ENCODE results near the gene TRIM63. TPM values are rescaled to one million over a fixed set of nuclear protein-coding genes. Genes with fewer than 3 reads are reported as not detected.

Gene TRIM63
- total and polyA plus RNA-seq, 9 of the 15 experiments (the other 6 are each of a cell fraction or from before 2014, with no cell fraction given), result 0.08 to 0.57 (median 0.36) TPM

- BruUV-seq (replicated peaks), result no TSS peak
- Histone ChIP-seq H3K27ac (ENCODE audit: extremely low read depth, low read depth, low read length) (no peak overlapping the region), H3K9me1 (ENCODE audit: control insufficient read depth, insufficient read depth, low read length) (no peaks in the 10 kb centered on the region), H2AFZ (ENCODE audit: low read depth, low read length) (no peak overlapping the region), H3K4me1 (replicated peaks in 1 of 2; ENCODE audit: control insufficient read depth in 2 of 2, insufficient read depth in 2 of 2, low read length in 2 of 2) (peaks cover 15 to 42% of the 10 kb centered on the region in 2 experiments; a peak in 4 of 5 replicates), H3K4me2 (ENCODE audit: insufficient read depth, low read length) (no peak overlapping the region), H4K20me1 (replicated peaks; ENCODE audit: control insufficient read depth, insufficient read depth, low read length) (no peaks in the 10 kb centered on the region), H3K36me3 (ENCODE audit: control insufficient read depth, insufficient read depth, low read length) (no peaks in the 10 kb centered on the region), H3K4me3 (no peak overlapping the region), H3K9me3 (replicated peaks; ENCODE audit: control insufficient read depth, insufficient read depth, low read depth, low read length) (no peaks in the 10 kb centered on the region), H3K79me2 (ENCODE audit: control insufficient read depth, insufficient read depth, low read length) (no peaks in the 10 kb centered on the region), H3K9ac (ENCODE audit: insufficient read depth in 1 of 2, low read depth in 2 of 2, low read length in 2 of 2) (peak overlapping the region in 1 of 2 experiments; percentile 5; a peak in 1 of 4 replicates), H3K27me3 (ENCODE audit: control insufficient read depth in 2 of 2, insufficient read depth in 2 of 2, low read length in 2 of 2) (no peaks in the 10 kb centered on the region)
- FAIRE-seq (no peak), DNase-seq (ENCODE audit: extremely low read depth in 1 of 4, low spot score in 3 of 4) (no peak), ATAC-seq (no peak)
- 56% methylated on average over 5 of the region's 5 CpGs for WGBS (ENCODE audit: insufficient coverage, low coverage, missing lambda C conversion rate)
- in situ Hi-C loops (cut with MboI), result no loop called here
- intact Hi-C loops (cut with micrococcal nuclease), result no loop called here
- ChIA-PET CTCF (ENCODE audit: low intra/inter-chr PET ratio) (no interaction called here), POLR2A (interaction anchor here (0.7 to 1.3 kb wide), 4 partner anchors 7 to 128 kb away, joined by 3 to 6 read pairs (median 4); no protein-coding TSS in a partner anchor)
- no peak for TF ChIP-seq ZNF699 (CRISPR knock-in tag; IDR thresholded peaks at IDR 0.05; ENCODE audit: insufficient replicate concordance)
- no peak for TF ChIP-seq NFRKB (IDR thresholded peaks at IDR 0.05; ENCODE audit: low read depth)
- no peak for TF ChIP-seq SLC30A9 (CRISPR knock-in tag; IDR thresholded peaks at IDR 0.05)
- no peak for TF ChIP-seq OTX1 (CRISPR knock-in tag; IDR thresholded peaks at IDR 0.05)
- TF ChIP-seq BCLAF1 (IDR thresholded peaks at IDR 0.05; ENCODE audit: borderline replicate concordance in 1 of 2, control insufficient read depth in 1 of 2, low read depth in 2 of 2, low read length in 1 of 2), result no peak
- TF ChIP-seq HNRNPK (IDR thresholded peaks at IDR 0.05; ENCODE audit: low read depth, low read length, poor library complexity, severe bottlenecking), result no peak
- no peak for TF ChIP-seq HINFP (tag; conservative IDR thresholded peaks at IDR 0.05; ENCODE audit: low read depth)
- no peak for TF ChIP-seq ZBTB9 (CRISPR knock-in tag; IDR thresholded peaks at IDR 0.05)
- TF ChIP-seq STAT5A (IDR thresholded peaks at IDR 0.05; ENCODE audit: borderline replicate concordance, low read length), result no peak
These were observed 42.4 kb downstream of the TRIM63 start for GRCh38 chr1:26025060-26025459.
